Pancreas (tissue), 10 donors: ENCODE data around the gene CLRN1. TPM values are rescaled to one million over a fixed set of nuclear protein-coding genes. Genes with fewer than 3 reads are reported as not detected.
A peak's percentile ranks its signal among the peaks of the same experiment; 100 is the strongest.

Experiments
- ATAC-seq, 4 donors: fragments of 200-7000 bp; cut with Tn5 transposase; one replicate each; pipeline versions ENCODE4 v1.8.0 to v1.9.1; 2020; ENCODE audit warnings: mild to moderate bottlenecking in 4 of 4, moderate library complexity in 4 of 4
- DNase-seq, 6 donors: peaks; one replicate each; pipeline ENCODE4 v3.0.0-alpha.2; 2020
- FAIRE-seq: peaks from 2 replicates; lab custom pipeline; 2012; peaks lifted over from hg19 to GRCh38; lab: Jason Lieb, UNC
- H3K27ac ChIP-seq, 4 donors: fragments of 200-600 bp; sonication (generic); 1 replicate in 3 of 4; 2 replicates in 1 of 4; pipeline versions ENCODE4 v1.5.0 to v1.8.0; 2020
- H3K27me3 ChIP-seq, 4 donors: fragments of 200-600 bp; one replicate each; pipeline ENCODE4 v1.8.0; 2021
- H3K36me3 ChIP-seq, 3 donors: fragments of 200-600 bp; sonication (generic) in 1 of 3; one replicate each; pipeline versions ENCODE4 v1.5.0 to v1.8.0; 2020 to 2021
- H3K4me1 ChIP-seq, 3 donors: fragments of 200-600 bp; one replicate each; pipeline ENCODE4 v1.8.0; 2021
- H3K4me3 ChIP-seq, 4 donors: fragments of 200-600 bp; sonication (generic) in 2 of 4; one replicate each; pipeline versions ENCODE4 v1.5.0 to v1.8.0; 2020 to 2021
- H3K9me3 ChIP-seq, 4 donors: fragments of 200-600 bp; one replicate each; pipeline ENCODE4 v1.8.0; 2021
- CTCF ChIP-seq, 4 donors: fragments of 200-600 bp; sonication (generic) in 3 of 4; IDR thresholded peaks; one replicate each; pipeline versions ENCODE4 v1.5.0 to v1.8.0; 2021; ENCODE audit warnings: antibody characterized with exemption in 4 of 4
- WGBS, 2 donors: extraction: QIAGEN DNeasy Blood & Tissue Kit; methylation state at CpG; one replicate each; pipeline ENCODE4 v1.1.7; 2013; 5-methylcytosine and 5-hydroxymethylcytosine counted together
- intact Hi-C, 3 donors: fragments of 100-400 bp; cut with DNase I; formaldehyde crosslinking; loops; one replicate each; pipeline versions ENCODE4 v1.11.1 to v1.14.2; 2022
- polyA plus RNA-seq, 2 donors: library from polyadenylated mRNA; stranded (reverse); fragments of 200-250 nt; gene quantifications; one replicate each; pipeline ENCODE4 v1.2.3, GENCODE V29; 2013
- total RNA-seq, 6 donors: library from RNA; stranded (reverse); fragmentation: NEBNext Ultra II Directional in 4 of 6; extraction: Animal tissue kit (Norgen Biotek cat#: 25700) in 4 of 6; gene quantifications; one replicate each; pipeline versions ENCODE4 v1.2.1 to v1.2.4, GENCODE V29; 2021 to 2023
- donor health status: healthy with polysubstance abuse.
- donor health status: DM: no; HTN: no; CAD: no; lungs with moderate emphysema.
- donor health status: DM: no; HTN: no; CAD: no.
- donor health status: control.
- donor health status: control.
- donor health status: Bipolar disorder and iron deficiency.
- donor health status: DM: yes; HTN: yes; CAD: no.
- donor health status: DM: no; HTN: no; CAD: no.
- donor health status: DM: no; HTN: no; CAD: no.
- donor health status: DM: yes; HTN: yes; CAD: no.

Gene CLRN1
- total and polyA plus RNA-seq, 8 donors, result not detected

- no peaks in the 10 kb centered on the region for H3K27me3 ChIP-seq
- H3K4me3 ChIP-seq, result no peak overlapping the region
- ATAC-seq (peak in 1 of 4 donors; percentile 47), FAIRE-seq (no peak), DNase-seq (no peak)
- no peak for TF ChIP-seq CTCF (IDR thresholded peaks at IDR 0.05)
- no peak overlapping the region for H3K27ac ChIP-seq
- H3K4me1 ChIP-seq, result no peaks in the 10 kb centered on the region
- 34 to 48% methylated on average over 2 of the region's 2 CpGs for WGBS, 2 donors
- no peaks in the 10 kb centered on the region for H3K9me3 ChIP-seq
- no peaks in the 10 kb centered on the region for H3K36me3 ChIP-seq
- intact Hi-C loops, result no loop called here
Observed at GRCh38 chr3:151008699-151009098, 36.2 kb upstream of the CLRN1 start.

- peaks cover 0 to 5% (median 0%) of the 10 kb centered on the region in 3 donors for H3K4me1 ChIP-seq
- H3K9me3 ChIP-seq, result no peaks in the 10 kb centered on the region
- no peak for TF ChIP-seq CTCF (IDR thresholded peaks at IDR 0.05)
- no peaks in the 10 kb centered on the region for H3K36me3 ChIP-seq
- no peak overlapping the region for H3K4me3 ChIP-seq
- H3K27me3 ChIP-seq, result no peaks in the 10 kb centered on the region
- FAIRE-seq, result no peak
- 76 to 81% methylated on average over 2 of the region's 2 CpGs for WGBS, 2 donors
- ATAC-seq, result no peak
- no peak for DNase-seq
- peak overlapping the region in 1 of 4 donors; percentile 66 for H3K27ac ChIP-seq
- intact Hi-C loops, result no loop called here
Observed at GRCh38 chr3:151003768-151004134, 31.2 kb upstream of the CLRN1 start.

GRCh38 chr3:151003029-151003767 is 30.7 kb upstream of the CLRN1 start:
- no peak for FAIRE-seq
- TF ChIP-seq CTCF (IDR thresholded peaks at IDR 0.05), result no peak
- no peaks in the 10 kb centered on the region for H3K9me3 ChIP-seq
- H3K27me3 ChIP-seq, result no peaks in the 10 kb centered on the region
- no peaks in the 10 kb centered on the region for H3K36me3 ChIP-seq
- H3K4me1 ChIP-seq, result peaks cover 0 to 5% (median 0%) of the 10 kb centered on the region in 3 donors
- ATAC-seq, result peak; percentile 66 to 97 (median 81)
- no peak overlapping the region for H3K4me3 ChIP-seq
- intact Hi-C loops, result no loop called here
- peak overlapping the region in 1 of 4 donors; percentile 66 for H3K27ac ChIP-seq
- DNase-seq, result no peak
- WGBS, 2 donors, result 26 to 36% methylated on average over 6 of the region's 6 CpGs

GRCh38 chr3:151002003-151002981 is 29.8 kb upstream of the CLRN1 start:
- ATAC-seq (no peak), FAIRE-seq (no peak), DNase-seq (no peak)
- H3K4me3 ChIP-seq, result no peak overlapping the region
- no peaks in the 10 kb centered on the region for H3K36me3 ChIP-seq
- H3K4me1 ChIP-seq, result peaks cover 0 to 5% (median 0%) of the 10 kb centered on the region in 3 donors
- 76 to 82% methylated on average over 5 of the region's 5 CpGs for WGBS, 2 donors
- peak overlapping the region in 1 of 4 donors; percentile 66 for H3K27ac ChIP-seq
- H3K27me3 ChIP-seq, result no peaks in the 10 kb centered on the region
- H3K9me3 ChIP-seq, result no peaks in the 10 kb centered on the region
- intact Hi-C loops, result no loop called here
- no peak for TF ChIP-seq CTCF (IDR thresholded peaks at IDR 0.05)
